Adipose tissue (tissue), 3 donors: ENCODE results near the gene PACSIN1. TPM values are rescaled to one million over a fixed set of nuclear protein-coding genes. Genes with fewer than 3 reads are reported as not detected.

Source experiments
- H3K27ac ChIP-seq: one replicate; pipeline ENCODE4 v1.5.1; 2013; ENCODE audit warnings: low read depth, low read length
- WGBS, 3 donors: extraction: QIAGEN DNeasy Blood & Tissue Kit; methylation state at CpG; one replicate each; pipeline ENCODE4 v1.1.7; 2013; 5-methylcytosine and 5-hydroxymethylcytosine counted together
- polyA plus RNA-seq, 3 donors: library from polyadenylated mRNA; stranded (reverse); fragments of 200-250 nt; gene quantifications; one replicate each; pipeline ENCODE4 v1.2.3, GENCODE V29; 2013
- donor health status: healthy with polysubstance abuse.
- donor health status: Bipolar disorder and iron deficiency.
- donor health status: healthy.

Gene PACSIN1
- polyA plus RNA-seq, 3 donors, result 0.17 to 0.21 TPM; not detected in 1

GRCh38 chr6:34564181-34564580 is 98.3 kb downstream of the PACSIN1 start:
- 91 to 100% (median 92%) methylated on average over 5 of the region's 5 CpGs for WGBS, 3 donors
- H3K27ac ChIP-seq, result no peak overlapping the region

- WGBS, 3 donors, result 63 to 67% (median 65%) methylated on average over 5 of the region's 5 CpGs
- H3K27ac ChIP-seq, result no peak overlapping the region
These were observed 99.9 kb downstream of the PACSIN1 start for GRCh38 chr6:34565722-34566137.

- WGBS, 3 donors, result 74 to 85% (median 83%) methylated on average over 14 of the region's 14 CpGs
- no peak overlapping the region for H3K27ac ChIP-seq
These were observed 101.1 kb downstream of the PACSIN1 start for GRCh38 chr6:34566830-34567546.

- 48 to 67% (median 51%) methylated on average over 12 of the region's 12 CpGs for WGBS, 3 donors
- H3K27ac ChIP-seq, result no peak overlapping the region
These were observed 102.7 kb downstream of the PACSIN1 start for GRCh38 chr6:34568341-34569201.

- 75 to 86% (median 85%) methylated on average over 5 of the region's 5 CpGs for WGBS, 3 donors
- H3K27ac ChIP-seq, result no peak overlapping the region
These were observed 103.6 kb downstream of the PACSIN1 start for GRCh38 chr6:34569361-34569973.

- WGBS, 3 donors, result 69 to 76% (median 75%) methylated on average over 21 of the region's 21 CpGs
- no peak overlapping the region for H3K27ac ChIP-seq
These were observed 104.4 kb downstream of the PACSIN1 start for GRCh38 chr6:34570066-34570833.

GRCh38 chr6:34571388-34571787 is 105.5 kb downstream of the PACSIN1 start:
- WGBS, 3 donors, result 66 to 74% (median 71%) methylated on average over 9 of the region's 9 CpGs
- no peak overlapping the region for H3K27ac ChIP-seq

GRCh38 chr6:34572021-34572420 is 106.1 kb downstream of the PACSIN1 start:
- H3K27ac ChIP-seq, result no peak overlapping the region
- 49 to 79% (median 73%) methylated on average over 16 of the region's 16 CpGs for WGBS, 3 donors

GRCh38 chr6:34572585-34572984 is 106.7 kb downstream of the PACSIN1 start:
- WGBS, 3 donors, result 85 to 91% (median 85%) methylated on average over 6 of the region's 6 CpGs
- no peak overlapping the region for H3K27ac ChIP-seq

GRCh38 chr6:34573567-34574183 is 107.8 kb downstream of the PACSIN1 start:
- H3K27ac ChIP-seq, result no peak overlapping the region
- WGBS, 3 donors, result 60 to 77% (median 65%) methylated on average over 8 of the region's 8 CpGs

- no peak overlapping the region for H3K27ac ChIP-seq
- WGBS, 3 donors, result 77 to 81% (median 79%) methylated on average over 10 of the region's 10 CpGs
These were observed 108.9 kb downstream of the PACSIN1 start for GRCh38 chr6:34574647-34575293.

GRCh38 chr6:34575326-34575725 is 109.5 kb downstream of the PACSIN1 start:
- WGBS, 3 donors, result 67 to 76% (median 69%) methylated on average over 3 of the region's 3 CpGs
- H3K27ac ChIP-seq, result no peak overlapping the region

- no peak overlapping the region for H3K27ac ChIP-seq
- 78 to 85% (median 79%) methylated on average over 18 of the region's 18 CpGs for WGBS, 3 donors
These were observed 110.5 kb downstream of the PACSIN1 start for GRCh38 chr6:34576286-34576955.

GRCh38 chr6:34578445-34579262 is 112.8 kb downstream of the PACSIN1 start:
- no peak overlapping the region for H3K27ac ChIP-seq
- WGBS, 3 donors, result 89 to 92% (median 90%) methylated on average over 7 of the region's 7 CpGs

GRCh38 chr6:34580707-34581560 is 115.1 kb downstream of the PACSIN1 start:
- no peak overlapping the region for H3K27ac ChIP-seq
- 82 to 88% (median 82%) methylated on average over 6 of the region's 6 CpGs for WGBS, 3 donors
